COR-L47 (cell line): ENCODE results near the gene CXCR2.
A peak's percentile ranks its signal among the peaks of the same experiment; 100 is the strongest.
"Not testable (repeated sequence)": the region's sequence is repeated elsewhere in the genome, so short reads cannot be mapped to it uniquely, and the experiment has no call there.

ENCODE experiments used
- DNase-seq: peaks from one replicate; lab custom pipeline; 2025; lab: John Stamatoyannopoulos, UW

CXCR2 gene

DNA sequence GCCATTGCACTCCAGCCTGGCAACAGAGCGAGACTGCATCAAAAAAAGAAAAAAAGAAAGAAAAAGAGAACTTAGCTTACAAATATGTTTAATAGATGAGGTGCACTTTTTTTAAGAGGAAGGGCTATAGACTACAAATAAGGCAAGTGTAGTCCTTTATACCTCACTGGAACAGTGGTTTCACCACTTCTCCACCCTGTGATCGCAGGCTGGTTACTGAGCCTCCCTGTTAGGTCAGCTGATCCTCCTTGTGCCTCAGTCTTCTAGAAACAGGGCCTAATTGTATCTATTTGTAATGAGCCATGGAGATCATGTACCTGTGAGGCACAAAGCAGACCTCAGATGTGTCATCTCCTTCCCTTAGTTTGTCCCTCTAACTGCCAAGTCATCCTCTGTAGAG, 4.5 kb downstream of the CXCR2 start:
- DNase-seq = no peak

DNA sequence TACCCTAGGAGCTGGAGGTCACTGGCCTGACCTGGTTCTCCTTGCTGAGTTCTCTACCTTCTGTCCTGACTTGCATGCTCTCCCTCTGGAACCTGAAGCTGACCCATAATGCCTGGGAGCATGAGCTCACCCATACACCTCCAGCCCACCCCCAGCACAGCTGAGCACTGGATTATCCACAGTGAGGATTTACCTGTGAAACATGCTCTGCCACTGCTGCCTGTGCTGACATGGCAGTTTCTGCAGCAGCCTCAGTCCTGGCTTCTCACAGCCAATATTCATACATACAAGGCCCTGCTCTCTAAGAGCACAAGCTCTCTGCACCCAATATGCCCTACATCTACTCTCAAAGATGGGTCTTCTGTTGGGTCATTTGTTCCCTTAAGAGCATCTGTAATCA, 5.0 kb downstream of the CXCR2 start:
- no peak for DNase-seq

DNA sequence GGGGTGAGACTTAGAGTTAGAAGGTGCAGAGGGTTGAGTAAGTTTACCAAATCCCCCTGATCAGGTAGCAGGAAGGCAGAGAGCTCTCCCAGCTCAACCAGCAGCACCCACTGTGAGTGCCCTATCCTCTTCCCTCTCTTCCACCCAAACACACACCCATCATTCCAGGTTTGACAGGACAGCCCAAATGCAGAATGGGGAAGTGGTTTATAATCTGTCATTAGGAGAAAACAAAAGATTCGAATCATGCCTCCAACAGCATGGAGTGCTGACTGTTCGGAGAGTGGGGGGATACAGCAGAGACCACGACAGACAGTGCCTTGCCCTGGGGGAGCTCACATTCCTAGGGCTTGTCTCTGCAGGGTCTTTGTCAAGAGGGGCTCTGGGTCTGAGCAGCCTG, 11.7 kb downstream of the CXCR2 start:
- no peak for DNase-seq

DNA sequence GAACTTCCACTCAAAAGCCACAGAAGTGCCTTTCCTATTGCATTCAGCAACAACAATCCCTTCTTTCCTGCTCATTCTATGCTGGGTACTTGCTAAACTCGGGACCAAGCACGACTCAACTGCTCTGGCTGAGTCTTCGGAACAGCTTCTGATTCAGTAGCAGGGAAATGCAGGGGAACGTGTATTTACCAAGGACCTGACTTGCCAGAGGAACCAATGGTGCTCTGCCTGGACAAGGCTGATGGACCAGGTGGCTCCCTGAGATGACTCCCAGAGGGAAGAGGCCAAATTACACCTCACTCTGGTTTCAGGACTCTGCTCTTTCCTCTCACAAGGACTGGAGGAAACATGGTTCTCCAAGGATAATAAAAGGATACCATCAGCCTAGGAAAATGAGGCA, 12.2 kb downstream of the CXCR2 start:
- DNase-seq = no peak

DNA sequence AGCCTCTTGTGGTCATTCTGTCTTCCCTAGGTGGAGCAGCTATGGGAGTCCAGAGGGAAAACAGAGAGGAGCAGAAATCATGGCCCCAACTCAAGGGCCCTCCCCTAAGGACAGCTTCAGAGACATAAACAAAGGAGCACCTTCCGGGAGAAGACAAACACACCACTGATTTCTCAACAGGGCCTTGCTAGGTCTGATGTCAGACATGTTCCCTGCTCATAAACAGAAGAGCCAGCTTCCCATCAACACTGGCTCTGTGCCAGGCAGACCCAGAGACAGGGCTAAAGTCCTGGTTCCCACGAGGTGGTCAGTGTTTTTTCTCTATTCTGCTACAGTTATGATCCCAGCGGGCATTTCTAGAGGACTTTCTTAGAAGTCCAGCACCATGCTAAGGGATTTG, 19.3 kb downstream of the CXCR2 start:
- no peak for DNase-seq

DNA sequence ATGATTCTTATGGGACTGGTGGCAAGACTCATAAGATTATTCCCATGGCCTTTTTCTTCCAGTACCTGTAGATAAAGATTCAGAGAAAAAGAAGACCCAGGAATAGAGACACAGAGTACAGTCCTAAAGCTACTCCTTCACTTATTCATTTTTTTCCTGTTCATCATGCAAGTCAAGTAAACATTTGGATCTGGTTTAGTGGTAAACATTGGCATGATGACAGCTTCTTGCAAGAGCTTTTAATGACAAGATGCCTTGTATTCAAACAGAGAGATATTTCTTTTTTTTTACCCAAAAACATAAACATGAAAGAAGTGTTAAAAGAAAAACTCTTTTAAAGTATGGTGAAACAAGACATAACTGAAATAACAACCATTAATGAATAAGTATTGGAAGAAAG, 20.2 kb downstream of the CXCR2 start:
- DNase-seq = no peak

DNA sequence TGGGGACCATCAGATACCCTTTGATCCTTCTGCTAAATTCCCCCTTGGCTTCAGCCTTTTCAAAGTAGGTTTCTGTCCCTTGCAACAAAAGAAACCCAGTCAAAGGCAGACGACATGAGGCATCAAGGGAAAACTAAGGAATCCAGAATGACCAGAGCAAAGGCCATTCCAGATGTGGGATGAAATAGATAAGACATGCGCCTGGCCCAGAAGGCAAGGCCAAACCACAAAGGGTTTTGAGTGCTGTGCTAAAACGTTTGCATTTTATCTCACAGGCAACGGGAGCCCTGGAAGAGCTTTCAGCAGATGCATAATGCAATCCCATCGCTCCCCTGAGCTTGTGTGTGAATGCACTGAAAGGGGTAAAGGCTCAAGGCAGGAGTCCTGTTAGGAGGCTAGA, 23.3 kb downstream of the CXCR2 start:
- no peak for DNase-seq

DNA sequence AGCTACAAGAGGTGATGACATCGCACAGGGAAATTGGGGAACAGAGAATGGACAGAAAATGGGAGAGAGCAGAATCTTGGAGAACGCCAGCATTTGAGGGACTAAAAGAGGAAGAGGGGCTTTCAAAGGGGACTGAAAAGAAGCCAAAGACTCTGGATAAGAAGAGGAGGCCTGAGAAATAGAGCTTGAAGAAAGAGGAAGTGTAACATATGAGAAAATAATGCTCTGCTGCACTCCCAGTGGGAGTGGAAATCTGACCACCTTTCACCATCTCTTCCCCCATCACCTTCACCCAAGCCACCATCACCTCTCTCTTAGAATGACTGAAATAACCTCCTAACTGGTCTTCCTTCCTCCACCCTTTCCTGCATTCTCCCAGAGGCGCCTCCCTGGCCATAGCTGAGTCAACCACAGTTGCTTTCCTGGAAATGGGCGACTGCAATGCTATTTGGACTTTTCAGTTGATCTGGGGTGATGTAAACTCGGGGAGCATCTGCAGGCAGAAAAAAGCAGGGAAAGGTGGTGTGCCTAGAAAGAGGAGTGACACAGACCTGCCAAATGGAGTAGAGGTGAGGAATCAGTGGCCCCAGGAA, 24.1 kb downstream of the CXCR2 start:
- DNase-seq = no peak

DNA sequence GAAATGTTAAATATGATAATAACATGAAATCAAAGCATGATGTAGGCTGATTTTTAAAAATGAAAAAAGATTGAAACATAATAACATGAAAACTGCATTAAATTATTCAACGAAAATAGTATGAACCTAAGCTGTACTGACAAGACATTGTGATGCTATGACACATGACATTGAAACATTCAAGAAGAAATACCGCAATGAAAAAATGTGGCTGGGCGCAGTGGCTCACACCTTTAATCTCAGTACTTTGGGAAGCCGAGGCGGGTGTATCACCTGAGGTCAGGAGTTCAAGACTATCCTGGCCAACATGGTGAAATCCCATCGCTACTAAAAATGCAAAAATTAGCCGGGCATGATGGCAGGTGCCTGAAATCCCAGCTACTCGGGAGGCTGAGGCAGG, 26.3 kb downstream of the CXCR2 start:
- DNase-seq = no peak

DNA sequence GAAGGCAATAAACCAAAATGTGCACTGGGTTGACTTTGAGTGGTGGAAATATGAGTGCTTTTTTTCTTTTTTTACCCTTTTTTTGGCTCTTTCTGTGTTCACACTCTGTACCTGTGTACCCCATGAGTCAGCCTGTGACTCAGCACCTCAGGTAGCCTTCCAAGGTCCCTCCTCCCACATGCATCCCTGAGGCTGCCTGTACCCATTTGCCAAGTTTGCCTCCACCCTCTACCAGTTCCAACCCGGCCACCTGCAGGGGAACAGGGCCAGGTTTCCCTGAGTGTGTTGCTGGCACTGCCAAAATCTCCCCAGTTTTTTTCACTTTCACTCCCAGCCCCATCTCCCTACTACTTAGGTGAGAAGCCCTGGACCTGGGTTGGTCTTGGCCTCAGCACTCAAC, 26.9 kb downstream of the CXCR2 start:
- no peak for DNase-seq

DNA sequence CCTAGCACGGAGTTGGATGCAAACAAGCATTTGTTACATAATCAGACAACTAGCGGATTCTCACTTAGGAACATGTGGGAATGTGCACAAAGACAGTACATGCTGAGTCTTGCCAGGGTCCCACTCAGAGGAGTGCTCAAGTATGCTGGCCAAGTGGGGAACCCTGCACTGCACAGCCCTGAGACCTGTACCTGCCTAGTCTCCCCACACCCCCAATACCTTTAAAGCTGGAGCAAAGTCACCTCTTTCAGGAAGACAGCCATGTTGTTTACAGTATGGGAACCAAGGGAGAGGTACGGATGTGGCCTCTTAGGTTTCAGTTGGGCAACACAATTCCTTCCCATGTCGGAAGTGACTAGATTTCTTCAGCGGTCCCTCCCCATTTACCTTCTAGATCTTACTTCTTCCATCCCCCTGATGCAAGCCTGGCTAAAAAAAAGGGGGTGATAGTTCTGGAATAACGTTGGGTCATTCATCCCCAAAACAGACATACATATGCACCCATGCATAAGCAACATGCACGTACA, 30.2 kb downstream of the CXCR2 start:
- DNase-seq = no peak

DNA sequence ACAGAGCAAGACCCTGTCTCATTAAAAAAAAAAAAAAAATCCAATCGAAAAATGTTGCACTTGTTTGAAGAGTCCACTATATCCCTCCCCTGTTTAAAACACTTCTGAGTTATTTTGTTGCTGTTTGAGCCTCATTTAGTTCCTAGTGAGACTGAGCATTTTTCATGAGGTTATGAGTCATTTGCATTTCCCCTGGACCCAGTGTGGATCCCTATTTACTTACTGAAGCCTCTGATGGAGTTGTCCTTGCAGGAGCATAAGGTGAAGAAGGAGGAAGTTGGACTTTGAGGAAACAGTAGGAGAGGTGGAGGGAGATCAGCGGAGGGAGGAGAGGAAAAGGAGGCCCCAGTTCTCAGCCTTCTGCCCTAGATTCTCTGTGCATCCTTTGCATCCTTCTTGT, 35.8 kb downstream of the CXCR2 start:
- DNase-seq = no peak

DNA sequence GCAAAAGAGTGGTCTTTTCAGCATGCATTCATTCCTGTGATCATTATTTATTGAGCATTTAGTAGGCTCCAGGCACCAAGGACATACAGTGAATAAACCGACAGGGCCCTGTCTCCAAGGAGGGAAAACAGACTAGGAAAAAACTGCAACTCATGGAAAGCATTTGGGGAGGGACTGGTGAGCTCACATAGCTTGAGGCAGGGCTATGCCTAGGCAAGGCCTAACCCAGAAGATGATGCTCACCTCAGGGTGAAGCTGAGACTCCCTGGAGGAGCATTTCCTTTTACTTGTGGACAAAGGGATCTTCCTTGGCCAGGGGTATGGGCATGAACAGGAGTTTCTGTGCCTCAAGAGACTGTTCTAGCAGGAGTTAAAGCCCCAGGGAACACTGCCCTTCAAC, 37.0 kb downstream of the CXCR2 start:
- DNase-seq = no peak

DNA sequence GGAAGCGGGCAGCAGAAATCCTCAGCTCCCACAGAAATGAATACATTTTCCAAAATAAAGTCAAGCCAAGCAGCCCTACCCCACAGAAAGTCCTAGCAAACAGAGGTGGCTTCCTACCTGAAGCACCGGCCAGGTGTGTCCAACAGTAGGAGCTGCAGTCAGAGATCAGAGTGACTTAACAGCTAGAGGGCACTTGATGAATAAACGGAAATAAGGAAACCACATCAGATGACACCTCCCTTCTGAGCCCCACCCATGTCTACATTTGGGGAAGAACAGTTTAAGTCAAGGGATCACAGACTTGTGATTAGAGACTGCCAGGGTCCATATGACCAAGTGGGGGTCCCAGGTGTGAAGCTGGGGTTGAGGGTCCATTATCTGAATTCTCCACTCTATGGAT, 41.0 kb downstream of the CXCR2 start, which contains the start of gene CXCR1:
Gene CXCR1 (minus strand): TSS at position 172 of the 400 bp plus-strand sequence. CDS start 1,751 bp downstream, outside the sequence.
- DNase-seq = no peak

DNA sequence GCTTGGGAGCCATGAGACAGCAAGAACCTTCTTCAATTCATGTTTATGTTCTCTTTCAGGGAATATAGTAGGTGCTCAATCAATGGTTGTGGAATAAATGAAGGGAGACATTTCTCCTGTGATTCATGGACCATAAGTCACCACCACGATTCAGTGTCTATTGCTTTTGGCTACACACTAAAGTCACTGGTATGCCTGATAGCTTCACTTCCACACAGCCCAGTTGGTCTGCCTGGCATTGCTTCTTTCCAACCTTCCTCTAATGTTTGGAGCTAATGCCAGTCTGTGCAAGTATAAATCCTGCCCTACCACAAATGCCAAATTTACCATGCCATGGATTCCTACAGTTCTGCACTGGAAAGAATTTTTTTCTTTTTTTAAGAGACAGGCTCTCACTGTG, 42.2 kb downstream of the CXCR2 start:
- no peak for DNase-seq

DNA sequence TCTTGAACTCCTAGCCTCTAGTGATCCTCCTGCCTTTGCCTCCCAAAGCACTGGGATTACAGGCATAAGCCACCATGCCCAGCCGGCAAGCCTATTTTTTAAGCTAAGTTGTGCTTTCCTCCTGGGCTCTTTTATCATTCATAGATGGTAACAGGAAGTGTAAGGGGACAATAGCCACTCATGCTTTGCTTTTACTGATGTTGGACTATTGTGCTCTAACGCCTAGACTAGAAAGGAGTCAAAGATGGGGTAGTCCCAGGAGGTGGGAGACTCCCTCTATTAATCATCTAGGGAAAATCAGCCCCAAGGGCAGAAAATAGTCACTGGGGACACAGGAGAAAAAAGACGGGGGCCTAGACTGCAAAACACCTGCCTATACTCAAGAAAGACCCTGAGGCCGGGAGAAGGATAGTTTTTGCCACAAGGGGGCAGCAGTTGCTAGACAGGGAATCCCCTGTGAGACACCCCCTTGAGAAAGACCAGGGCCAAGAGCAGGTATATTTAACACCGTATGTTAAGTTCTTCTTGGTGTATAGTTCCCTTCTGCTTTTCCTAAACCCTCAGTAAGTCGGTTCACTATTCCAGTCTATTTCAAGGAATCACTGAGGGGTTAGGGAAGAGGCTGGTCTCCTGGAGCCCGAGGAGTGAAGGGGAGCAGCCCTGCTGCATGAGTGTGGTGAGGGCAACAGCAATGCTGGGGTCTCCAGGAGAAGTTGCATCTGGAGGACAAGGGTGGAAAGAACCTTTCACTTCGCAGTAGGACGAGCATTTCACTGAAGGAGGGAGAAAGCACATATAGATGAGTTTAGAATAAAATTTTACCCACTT, 43.0 kb downstream of the CXCR2 start:
- DNase-seq = peak; percentile 15

DNA sequence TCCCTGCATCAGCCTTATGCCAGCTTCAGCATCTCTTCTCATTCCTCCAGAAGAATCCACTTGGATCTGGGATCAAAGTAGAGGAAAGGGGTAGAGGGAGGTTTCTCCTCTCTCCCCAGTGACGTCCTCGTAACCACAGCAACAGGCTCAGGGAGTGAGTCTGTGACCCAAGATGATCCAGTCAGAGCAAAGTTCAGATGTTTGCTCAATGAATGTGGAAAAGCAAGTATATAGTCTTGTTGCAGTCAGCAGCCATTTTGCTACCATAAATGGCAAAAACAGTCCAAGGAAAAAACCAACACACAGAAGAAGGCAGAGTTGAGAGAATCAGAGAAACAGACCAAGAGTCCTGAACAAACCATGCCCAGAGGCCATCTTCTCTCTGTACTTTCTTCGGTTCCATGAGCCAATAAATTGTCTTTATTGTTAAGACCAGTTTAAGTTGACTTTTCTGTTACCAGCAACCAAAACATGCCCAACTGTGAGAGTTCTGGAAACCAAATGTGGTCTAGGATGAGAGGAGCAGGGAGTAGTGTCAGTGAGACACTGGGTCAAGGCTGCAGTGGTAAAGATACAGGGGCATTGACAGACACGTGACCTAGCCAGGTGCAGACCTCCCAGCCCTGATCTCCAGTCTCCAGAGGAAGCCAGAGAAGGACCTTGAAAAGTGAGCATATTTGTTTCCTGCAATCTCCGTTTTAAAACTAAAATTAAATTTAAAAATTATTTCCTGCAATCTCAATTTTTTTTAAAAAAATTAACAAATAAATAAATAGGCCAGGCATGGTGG, 44.1 kb downstream of the CXCR2 start:
- no peak for DNase-seq

DNA sequence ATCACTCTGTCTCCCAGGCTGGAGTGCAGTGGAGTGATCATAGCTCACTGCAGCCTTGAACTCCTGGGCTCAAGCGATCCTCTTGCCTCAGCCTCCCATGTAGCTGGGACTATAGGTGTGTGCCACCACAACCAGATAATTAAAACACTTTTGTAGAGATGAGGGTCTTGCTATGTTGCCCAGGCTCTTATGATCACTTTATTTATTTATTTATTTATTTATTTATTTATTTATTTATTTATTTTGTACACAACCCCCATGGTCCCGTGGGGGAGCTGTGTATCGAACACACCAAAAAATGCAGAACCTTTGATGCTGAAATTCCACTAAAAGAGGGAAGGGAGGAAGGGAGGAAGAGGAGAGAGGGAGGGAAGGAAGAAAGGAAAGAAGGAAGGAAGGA, 45.9 kb downstream of the CXCR2 start:
- DNase-seq = not testable (repeated sequence)

DNA sequence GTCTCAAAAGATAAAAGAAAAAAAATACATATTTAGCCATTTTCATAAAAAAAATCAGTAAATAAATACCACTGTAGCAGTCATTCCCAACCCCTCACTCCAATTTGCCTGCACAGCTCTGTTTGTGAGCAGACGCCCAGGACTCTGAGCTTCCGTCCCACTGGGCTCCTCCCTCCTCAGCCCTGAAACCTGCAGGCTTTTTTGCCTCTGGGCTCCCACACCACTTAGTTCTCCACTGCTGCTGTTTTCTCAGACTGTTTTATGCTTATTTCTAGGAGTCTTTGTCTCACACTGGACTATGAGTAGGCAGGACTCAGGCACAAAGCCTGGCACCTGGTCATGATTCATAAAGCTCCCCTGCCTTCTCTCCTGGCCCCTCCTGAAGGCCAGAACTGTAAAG, 47.0 kb downstream of the CXCR2 start:
- DNase-seq = no peak

DNA sequence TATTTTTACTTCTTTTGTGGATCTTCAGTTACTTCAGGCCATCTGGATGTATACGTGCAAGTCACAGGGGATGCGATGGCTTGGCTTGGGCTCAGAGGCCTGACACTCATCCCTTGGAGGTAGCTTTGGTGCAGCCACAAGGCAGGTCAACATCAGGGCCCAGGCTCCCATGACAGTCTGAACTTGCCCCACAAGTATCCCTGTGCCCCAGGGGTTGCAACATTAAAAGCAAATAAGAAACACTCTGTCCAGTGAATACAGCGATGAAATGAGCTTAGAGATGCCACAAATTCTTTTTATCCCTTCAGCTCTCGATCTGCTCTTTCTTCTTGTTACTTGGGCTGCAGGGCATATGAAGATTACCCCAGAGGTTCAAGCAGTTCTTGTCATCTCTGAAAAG, 54.0 kb downstream of the CXCR2 start:
- DNase-seq = no peak

DNA sequence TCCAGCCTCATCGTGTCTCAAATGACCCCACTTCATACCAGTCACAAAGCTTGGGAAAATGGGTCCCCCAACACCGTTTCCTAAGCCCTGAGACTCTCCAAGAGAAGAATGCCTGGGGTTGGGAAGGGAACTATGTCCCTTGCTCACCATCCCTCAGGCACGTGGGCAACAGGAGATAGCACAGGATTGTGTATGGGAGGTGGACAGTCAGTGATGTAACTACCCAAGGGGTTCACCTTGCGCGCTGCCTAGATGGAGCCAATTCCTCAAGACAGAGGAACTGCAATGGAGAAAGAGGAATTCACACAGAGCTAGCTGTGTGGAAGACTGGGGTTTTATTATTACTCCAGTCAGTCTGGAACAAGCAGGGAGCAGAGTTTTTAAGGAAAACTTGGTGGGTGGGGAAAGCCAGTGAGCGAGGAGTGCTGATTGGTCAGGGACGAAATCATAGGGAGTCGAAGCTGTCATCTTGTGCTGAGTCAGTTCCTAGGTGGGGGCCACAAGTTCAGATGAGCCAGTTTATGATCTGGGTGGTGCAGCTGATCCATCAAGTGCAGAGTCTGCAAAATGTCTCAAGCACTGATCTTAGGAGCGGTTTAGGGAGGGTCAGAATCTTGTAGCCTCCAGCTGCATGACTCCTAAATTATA, 54.8 kb downstream of the CXCR2 start:
- no peak for DNase-seq

DNA sequence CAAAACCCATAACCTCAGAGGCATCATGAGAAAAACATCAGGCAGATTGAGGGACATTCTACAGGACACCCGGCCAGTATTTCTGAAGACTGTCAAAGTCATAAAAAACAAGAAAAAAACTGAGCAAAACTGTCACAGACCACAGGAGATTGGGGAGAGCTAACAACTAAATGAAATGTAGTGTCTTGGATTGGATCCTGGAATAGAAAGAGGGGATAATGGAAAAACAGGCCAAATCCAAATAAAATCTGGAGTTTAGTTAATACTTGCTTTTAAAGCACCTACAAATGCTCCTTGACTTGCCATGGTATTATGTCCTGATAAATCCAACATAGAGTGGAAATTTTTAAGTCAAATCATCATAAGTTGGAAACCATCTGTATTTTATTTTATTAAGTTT, 58.5 kb downstream of the CXCR2 start:
- DNase-seq = no peak
